HEK293T (cell line): ENCODE data around the gene CLDN9.

Experiments used
- BHLHE40 ChIP-seq: fragments of 450-650 bp; IDR thresholded peaks from 2 replicates; pipeline ENCODE4 v1.6.1; 2016; ENCODE audit warnings: mild to moderate bottlenecking, moderate library complexity, borderline replicate concordance
- FOXM1 ChIP-seq: fragments of 450-650 bp; IDR thresholded peaks from 2 replicates; pipeline ENCODE4 v1.6.1; 2017; ENCODE audit warnings: mild to moderate bottlenecking, borderline replicate concordance
- SP1 ChIP-seq: fragments of 450-650 bp; IDR thresholded peaks from 2 replicates; pipeline ENCODE4 v1.6.1; 2017
- TARDBP ChIP-seq: fragments of 450-650 bp; IDR thresholded peaks from 2 replicates; pipeline ENCODE4 v1.6.1; 2016
- ZNF384 ChIP-seq: fragments of 450-650 bp; IDR thresholded peaks from 2 replicates; pipeline ENCODE4 v1.6.1; 2016

DNA sequence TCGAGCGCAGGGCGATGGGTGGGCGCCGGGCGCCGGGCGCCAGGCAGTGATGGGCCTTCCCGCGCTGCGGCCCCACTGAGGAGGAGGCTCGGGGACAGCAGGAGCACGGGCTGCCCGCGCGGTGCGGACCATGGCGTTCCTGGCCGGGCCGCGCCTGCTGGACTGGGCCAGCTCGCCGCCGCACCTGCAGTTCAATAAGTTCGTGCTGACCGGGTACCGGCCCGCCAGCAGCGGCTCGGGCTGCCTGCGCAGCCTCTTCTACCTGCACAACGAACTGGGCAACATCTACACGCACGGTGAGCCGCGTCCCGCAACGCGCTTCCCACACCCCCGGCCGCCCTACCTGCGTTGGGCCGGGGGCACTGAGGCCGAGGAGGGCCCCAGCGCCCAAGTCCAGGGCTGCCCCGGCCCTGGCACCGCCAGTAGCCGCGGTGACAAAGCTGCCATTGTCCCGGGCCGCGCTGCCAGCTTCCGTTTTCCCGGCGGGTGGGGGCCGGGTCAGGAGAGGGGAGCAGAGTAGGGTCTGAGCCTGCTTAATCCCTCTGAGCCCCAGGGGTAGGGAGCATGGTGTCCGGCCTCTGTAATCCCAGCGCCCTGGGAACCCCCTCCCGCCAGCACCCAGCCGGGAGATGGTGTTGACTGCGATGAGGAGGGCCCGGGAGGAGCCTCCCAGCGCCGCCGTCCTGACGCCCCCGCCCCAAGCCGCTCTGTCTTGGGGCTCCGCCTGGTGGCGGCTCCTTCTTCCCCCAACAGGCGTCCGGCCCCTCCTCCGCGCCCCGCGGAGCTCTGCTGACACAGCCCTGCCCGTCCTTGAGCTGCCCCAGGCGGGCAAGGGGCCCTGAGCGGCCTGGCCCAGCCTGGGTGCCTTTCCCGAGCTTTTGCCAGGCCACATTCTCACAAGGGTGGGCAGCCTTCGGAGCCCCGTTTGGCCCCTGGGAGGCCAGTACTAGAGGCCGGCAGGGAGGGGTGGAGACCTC lies 42.9 kb upstream of the CLDN9 start:
- TF ChIP-seq BHLHE40 (no peak), ZNF384 (no peak), TARDBP (no peak), FOXM1 (no peak), SP1 (no peak)
